Astrocyte of the cerebellum (primary cell): Measurements from ENCODE around the gene CAMKK1.

Experiments used
- DNase-seq: peaks from one replicate; pipeline ENCODE4 v3.0.0-alpha.2; 2011; ENCODE audit warnings: low read depth
- H3K4me3 ChIP-seq: 2 replicates; pipeline ENCODE4 v1.5.1; 2011; ENCODE audit warnings: mild to moderate bottlenecking, low read depth, low read length, moderate library complexity
- in situ Hi-C: cut with HindIII; loops from 2 replicates; pipeline ENCODE4 v1.10.0; 2017; ENCODE audit warnings: low sequenced_read_pairs
- TF ChIP-seq, protein P1 (sequence below): IDR thresholded peaks from 2 replicates; pipeline ENCODE4 v1.5.1; 2012; ENCODE audit warnings: low read length, low read depth, moderate library complexity, mild to moderate bottlenecking; ENCODE audit errors: missing control alignments

Gene CAMKK1

DNA sequence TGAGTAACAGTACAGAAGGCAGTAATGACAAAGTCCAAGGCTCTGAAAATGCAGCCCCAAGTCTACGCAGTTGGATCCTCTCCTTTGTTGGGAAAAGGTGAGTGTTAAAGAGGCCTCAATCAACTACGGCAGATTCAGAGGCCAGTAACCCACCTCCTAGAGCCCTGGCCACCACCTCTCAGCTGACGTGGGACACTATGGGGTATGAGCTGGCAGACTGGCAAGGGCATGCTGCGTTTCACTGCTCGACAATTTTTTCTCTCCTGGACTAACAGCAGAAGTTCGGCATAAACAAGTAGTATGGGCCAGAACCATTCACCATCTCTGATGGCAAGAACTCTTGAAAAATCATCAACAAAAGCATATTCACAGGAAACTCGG is 64.0 kb downstream of the CAMKK1 start:
- in situ Hi-C loops, result no loop called here
- TF ChIP-seq, protein P1, sequence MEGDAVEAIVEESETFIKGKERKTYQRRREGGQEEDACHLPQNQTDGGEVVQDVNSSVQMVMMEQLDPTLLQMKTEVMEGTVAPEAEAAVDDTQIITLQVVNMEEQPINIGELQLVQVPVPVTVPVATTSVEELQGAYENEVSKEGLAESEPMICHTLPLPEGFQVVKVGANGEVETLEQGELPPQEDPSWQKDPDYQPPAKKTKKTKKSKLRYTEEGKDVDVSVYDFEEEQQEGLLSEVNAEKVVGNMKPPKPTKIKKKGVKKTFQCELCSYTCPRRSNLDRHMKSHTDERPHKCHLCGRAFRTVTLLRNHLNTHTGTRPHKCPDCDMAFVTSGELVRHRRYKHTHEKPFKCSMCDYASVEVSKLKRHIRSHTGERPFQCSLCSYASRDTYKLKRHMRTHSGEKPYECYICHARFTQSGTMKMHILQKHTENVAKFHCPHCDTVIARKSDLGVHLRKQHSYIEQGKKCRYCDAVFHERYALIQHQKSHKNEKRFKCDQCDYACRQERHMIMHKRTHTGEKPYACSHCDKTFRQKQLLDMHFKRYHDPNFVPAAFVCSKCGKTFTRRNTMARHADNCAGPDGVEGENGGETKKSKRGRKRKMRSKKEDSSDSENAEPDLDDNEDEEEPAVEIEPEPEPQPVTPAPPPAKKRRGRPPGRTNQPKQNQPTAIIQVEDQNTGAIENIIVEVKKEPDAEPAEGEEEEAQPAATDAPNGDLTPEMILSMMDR, result no peak
- DNase-seq, result no peak
- H3K4me3 ChIP-seq, result no peak overlapping the region

- DNase-seq, result no peak
- TF ChIP-seq, protein P1, result no peak
- no peak overlapping the region for H3K4me3 ChIP-seq
- in situ Hi-C loops, result no loop called here
Measured at GRCh38 chr17:3828151-3828851, 64.6 kb downstream of the CAMKK1 start.

- peak; percentile 65 for DNase-seq
- no peak overlapping the region for H3K4me3 ChIP-seq
- in situ Hi-C loops, result no loop called here
- TF ChIP-seq, protein P1, result peak; percentile 89
Measured at GRCh38 chr17:3827124-3827773, 65.6 kb downstream of the CAMKK1 start.

GRCh38 chr17:3826191-3826590 is 66.7 kb downstream of the CAMKK1 start:
- no peak overlapping the region for H3K4me3 ChIP-seq
- TF ChIP-seq, protein P1, result no peak
- in situ Hi-C loops, result no loop called here
- DNase-seq, result no peak

GRCh38 chr17:3821101-3821500 is 71.8 kb downstream of the CAMKK1 start:
- H3K4me3 ChIP-seq, result no peak overlapping the region
- in situ Hi-C loops, result no loop called here
- DNase-seq, result no peak
- TF ChIP-seq, protein P1, result no peak

- no peak for DNase-seq
- TF ChIP-seq, protein P1, result no peak
- in situ Hi-C loops, result no loop called here
- H3K4me3 ChIP-seq, result no peak overlapping the region
Measured at GRCh38 chr17:3818786-3819185, 74.1 kb downstream of the CAMKK1 start.
